IMR-90 (cell line): ENCODE results near the gene ABHD17A.

Experiments used
- CEBPB ChIP-seq: IDR thresholded peaks from 2 replicates; pipeline ENCODE4 v1.6.1; 2012; ENCODE audit warnings: low read depth, low read length, improper control_type of control experiment
- MAFK ChIP-seq: IDR thresholded peaks from 2 replicates; pipeline ENCODE4 v1.6.1; 2012; ENCODE audit warnings: low read depth, low read length, improper control_type of control experiment
- MAZ ChIP-seq: IDR thresholded peaks from 2 replicates; pipeline ENCODE4 v1.6.1; 2012; ENCODE audit warnings: low read depth, mild to moderate bottlenecking, low read length, improper control_type of control experiment, moderate library complexity, borderline replicate concordance
- MXI1 ChIP-seq: IDR thresholded peaks from 2 replicates; pipeline ENCODE4 v1.6.1; 2012; ENCODE audit warnings: low read depth, mild to moderate bottlenecking, low read length, moderate library complexity, borderline replicate concordance
- POLR2A ChIP-seq: IDR thresholded peaks from 2 replicates; pipeline ENCODE4 v1.6.1; 2012; ENCODE audit warnings: mild to moderate bottlenecking, low read depth, low read length
- RAD21 ChIP-seq: IDR thresholded peaks from 2 replicates; pipeline ENCODE4 v1.6.1; 2012; ENCODE audit warnings: low read length, improper control_type of control experiment
- SMC3 ChIP-seq: fragments of 150-350 bp; IDR thresholded peaks from 2 replicates; pipeline ENCODE4 v1.6.1; 2016; ENCODE audit warnings: low read depth, mild to moderate bottlenecking, antibody characterized with exemption, low read length, moderate library complexity
- TF ChIP-seq, protein P1 (sequence below): conservative IDR thresholded peaks from 2 replicates; pipeline ENCODE4 v1.5.1; 2012; ENCODE audit warnings: mild to moderate bottlenecking, low read depth, low read length, improper control_type of control experiment
- TF ChIP-seq, protein P2 (sequence below): fragments of 150-350 bp; IDR thresholded peaks from 2 replicates; pipeline ENCODE4 v1.6.1; 2017; ENCODE audit warnings: mild to moderate bottlenecking, antibody characterized with exemption, low read length, low read depth

DNA sequence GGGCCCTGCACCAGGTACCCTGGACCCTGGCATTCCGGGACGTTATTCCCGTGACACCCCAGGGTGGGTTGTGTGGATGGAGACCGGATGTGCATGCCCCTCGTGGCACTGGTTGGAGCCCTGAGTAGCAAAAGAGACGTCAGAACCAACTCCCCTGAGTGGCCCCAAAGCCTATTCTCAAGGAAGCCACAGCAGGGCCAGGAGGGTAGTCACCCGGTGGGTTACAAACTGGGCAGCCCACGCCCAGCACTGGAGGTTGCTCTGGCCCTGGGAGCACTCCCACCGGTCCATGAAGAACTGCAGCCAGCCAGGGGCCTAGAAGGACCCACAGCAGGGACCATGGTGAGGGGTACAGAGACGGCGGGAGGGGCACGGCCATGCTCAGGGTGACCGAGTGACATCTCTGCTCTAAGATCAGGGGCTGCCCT lies 29.5 kb downstream of the ABHD17A start:
- TF ChIP-seq, protein P1, sequence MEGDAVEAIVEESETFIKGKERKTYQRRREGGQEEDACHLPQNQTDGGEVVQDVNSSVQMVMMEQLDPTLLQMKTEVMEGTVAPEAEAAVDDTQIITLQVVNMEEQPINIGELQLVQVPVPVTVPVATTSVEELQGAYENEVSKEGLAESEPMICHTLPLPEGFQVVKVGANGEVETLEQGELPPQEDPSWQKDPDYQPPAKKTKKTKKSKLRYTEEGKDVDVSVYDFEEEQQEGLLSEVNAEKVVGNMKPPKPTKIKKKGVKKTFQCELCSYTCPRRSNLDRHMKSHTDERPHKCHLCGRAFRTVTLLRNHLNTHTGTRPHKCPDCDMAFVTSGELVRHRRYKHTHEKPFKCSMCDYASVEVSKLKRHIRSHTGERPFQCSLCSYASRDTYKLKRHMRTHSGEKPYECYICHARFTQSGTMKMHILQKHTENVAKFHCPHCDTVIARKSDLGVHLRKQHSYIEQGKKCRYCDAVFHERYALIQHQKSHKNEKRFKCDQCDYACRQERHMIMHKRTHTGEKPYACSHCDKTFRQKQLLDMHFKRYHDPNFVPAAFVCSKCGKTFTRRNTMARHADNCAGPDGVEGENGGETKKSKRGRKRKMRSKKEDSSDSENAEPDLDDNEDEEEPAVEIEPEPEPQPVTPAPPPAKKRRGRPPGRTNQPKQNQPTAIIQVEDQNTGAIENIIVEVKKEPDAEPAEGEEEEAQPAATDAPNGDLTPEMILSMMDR, result no peak
- TF ChIP-seq MXI1 (0 out of 2 replicates have a peak, but pooled peaks have one; percentile 1), RAD21 (no peak), CEBPB (no peak), MAZ (no peak), SMC3 (no peak), POLR2A (no peak; the same call in 1 of the 2 replicates), MAFK (no peak)
- TF ChIP-seq, protein P2, sequence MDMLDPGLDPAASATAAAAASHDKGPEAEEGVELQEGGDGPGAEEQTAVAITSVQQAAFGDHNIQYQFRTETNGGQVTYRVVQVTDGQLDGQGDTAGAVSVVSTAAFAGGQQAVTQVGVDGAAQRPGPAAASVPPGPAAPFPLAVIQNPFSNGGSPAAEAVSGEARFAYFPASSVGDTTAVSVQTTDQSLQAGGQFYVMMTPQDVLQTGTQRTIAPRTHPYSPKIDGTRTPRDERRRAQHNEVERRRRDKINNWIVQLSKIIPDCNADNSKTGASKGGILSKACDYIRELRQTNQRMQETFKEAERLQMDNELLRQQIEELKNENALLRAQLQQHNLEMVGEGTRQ, result no peak
